GM21390 (cell line): ENCODE measurements around the gene SYNGR3.
A peak's percentile ranks its signal among the peaks of the same experiment; 100 is the strongest.
"Not testable (repeated sequence)": the region's sequence is repeated elsewhere in the genome, so short reads cannot be mapped to it uniquely, and the experiment has no call there.

Source experiments
- ATAC-seq: cut with Tn5 transposase; IDR thresholded peaks from one replicate; pipeline ENCODE4 v1.9.1; 2021; ENCODE audit not compliant: unreplicated experiment

Gene SYNGR3

GRCh38 chr16:1959269-1960039, 30.3 kb upstream of the SYNGR3 start, which contains the start of gene NDUFB10:
TSS of gene NDUFB10 (plus strand) at chr16:1959538. CDS start at chr16:1959625, 87 bp downstream.
- ATAC-seq: peak; percentile 61

- no peak for ATAC-seq
These were observed 28.8 kb upstream of the SYNGR3 start for GRCh38 chr16:1960665-1961630.

GRCh38 chr16:1961651-1962067, 28.1 kb upstream of the SYNGR3 start:
- no peak for ATAC-seq

- ATAC-seq: not testable (repeated sequence)
These were observed 27.3 kb upstream of the SYNGR3 start for GRCh38 chr16:1962161-1963153.

- peak; percentile 10 for ATAC-seq
These were observed 25.8 kb upstream of the SYNGR3 start for GRCh38 chr16:1963806-1964505.

GRCh38 chr16:1964506-1965395, 25.0 kb upstream of the SYNGR3 start, which contains the start of gene RPS2:
TSS of gene RPS2 (minus strand) at chr16:1964826. CDS start at chr16:1964625, 201 bp downstream.
- peak; percentile 78 for ATAC-seq

GRCh38 chr16:1965396-1966001, 24.3 kb upstream of the SYNGR3 start:
- ATAC-seq: no peak

GRCh38 chr16:1966460-1966859, 23.3 kb upstream of the SYNGR3 start, which contains the start of gene RNF151:
TSS of gene RNF151 (plus strand) at chr16:1966856. CDS start at chr16:1966882, 26 bp downstream.
- no peak for ATAC-seq

- ATAC-seq: no peak
These were observed 21.4 kb upstream of the SYNGR3 start for GRCh38 chr16:1968146-1968953.

- peak; percentile 70 for ATAC-seq
These were observed 17.8 kb upstream of the SYNGR3 start, which contains the start of gene TBL3 for GRCh38 chr16:1971796-1972489. TSS of gene TBL3 (plus strand) at chr16:1972053. CDS start at chr16:1972165, 112 bp downstream.

GRCh38 chr16:1972490-1972877, 17.3 kb upstream of the SYNGR3 start:
- ATAC-seq: no peak

GRCh38 chr16:1973461-1974156, 16.2 kb upstream of the SYNGR3 start:
- ATAC-seq: no peak

- ATAC-seq: no peak
These were observed 15.4 kb upstream of the SYNGR3 start for GRCh38 chr16:1974157-1975070.

- no peak for ATAC-seq
These were observed 14.1 kb upstream of the SYNGR3 start for GRCh38 chr16:1975432-1976215.
